Thoracic aorta (tissue), 2 donors: ENCODE data around the gene SLC8A1. TPM values are rescaled to one million over a fixed set of nuclear protein-coding genes. Genes with fewer than 3 reads are reported as not detected.

Source experiments
- ATAC-seq: fragments of 150-250 bp; one replicate; pipeline ENCODE4 v1.8.0; 2017; ENCODE audit warnings: low read depth; ENCODE audit not compliant: insufficient number of reproducible peaks, low FRiP score
- DNase-seq: peaks from one replicate; pipeline ENCODE4 v3.0.0-alpha.2; 2020; ENCODE audit warnings: low spot score
- H3K27ac ChIP-seq, 2 donors: fragments of 200-600 bp; sonication (generic); 1 replicate in 1 of 2; 2 replicates in 1 of 2; pipeline ENCODE4 v1.5.1; 2016; ENCODE audit warnings: mild to moderate bottlenecking in 2 of 2, moderate library complexity in 2 of 2
- H3K27me3 ChIP-seq: fragments of 200-600 bp; sonication (generic); replicated peaks from 2 replicates; pipeline ENCODE4 v1.6.0; 2016; ENCODE audit warnings: mild to moderate bottlenecking; ENCODE audit not compliant: insufficient read depth
- H3K36me3 ChIP-seq: fragments of 200-600 bp; sonication (generic); one replicate; pipeline ENCODE4 v1.5.1; 2016
- H3K4me1 ChIP-seq, 2 donors: fragments of 200-600 bp; sonication (generic); 1 replicate in 1 of 2; 2 replicates in 1 of 2; pipeline versions ENCODE4 v1.5.1 to v1.6.0; 2016; ENCODE audit warnings: low read depth in 2 of 2, mild to moderate bottlenecking in 1 of 2; ENCODE audit not compliant: control insufficient read depth in 1 of 2
- H3K4me3 ChIP-seq: fragments of 200-600 bp; sonication (generic); 2 replicates; pipeline ENCODE4 v1.5.1; 2016; ENCODE audit warnings: mild to moderate bottlenecking
- H3K9me3 ChIP-seq: fragments of 200-600 bp; sonication (generic); 2 replicates; pipeline ENCODE4 v1.5.1; 2016
- CTCF ChIP-seq: fragments of 200-600 bp; sonication (generic); IDR thresholded peaks from one replicate; pipeline ENCODE4 v1.5.1; 2019; ENCODE audit warnings: antibody characterized with exemption
- total RNA-seq, 2 donors: library from RNA; depleted of rRNA; stranded (reverse); fragments of >200 nt; gene quantifications; one replicate each; pipeline versions ENCODE4 v1.1.0 to v1.2.3, GENCODE V29; 2016

SLC8A1 gene
- total RNA-seq, 2 donors from 2014 or later, result 13.7 to 31.2 TPM

DNA sequence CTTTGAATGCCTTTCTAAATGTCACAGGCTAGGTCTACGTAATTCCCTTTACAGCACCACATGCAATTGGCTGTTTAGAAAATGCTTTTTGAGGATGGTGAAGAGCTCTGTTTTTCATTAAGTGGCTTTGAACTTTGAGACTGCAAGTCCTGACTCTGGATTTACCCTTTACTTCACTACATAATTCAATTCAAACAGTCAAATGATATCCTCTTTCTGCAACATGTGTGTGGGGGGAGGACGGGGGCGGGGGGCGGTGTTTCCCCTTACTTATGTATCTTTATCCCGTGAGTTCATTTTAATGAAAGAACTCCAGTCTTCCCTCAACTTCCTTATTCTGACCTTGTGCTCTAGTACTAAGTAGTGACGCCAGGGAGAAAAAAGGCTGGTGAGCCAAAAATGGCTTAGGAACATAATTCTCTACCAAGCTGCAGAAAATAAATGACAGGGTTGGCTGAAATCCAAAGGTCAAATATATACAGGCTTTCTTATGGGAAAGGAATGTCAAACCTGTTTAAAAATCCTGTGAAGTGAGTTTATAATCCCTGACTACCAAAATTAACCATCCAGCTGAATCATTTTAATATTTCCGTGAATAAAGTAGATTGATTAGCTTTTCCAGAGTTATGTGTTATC is 119.6 kb downstream of the SLC8A1 start:
- no peaks in the 10 kb centered on the region for H3K9me3 ChIP-seq
- DNase-seq (no peak), ATAC-seq (peak; percentile 69)
- H3K4me1 ChIP-seq, result peaks cover 18 to 19% of the 10 kb centered on the region in 2 donors
- TF ChIP-seq CTCF, result peak; percentile 10
- no peaks in the 10 kb centered on the region for H3K27me3 ChIP-seq
- H3K27ac ChIP-seq, result no peak overlapping the region
- no peak overlapping the region for H3K4me3 ChIP-seq
- no peaks in the 10 kb centered on the region for H3K36me3 ChIP-seq

DNA sequence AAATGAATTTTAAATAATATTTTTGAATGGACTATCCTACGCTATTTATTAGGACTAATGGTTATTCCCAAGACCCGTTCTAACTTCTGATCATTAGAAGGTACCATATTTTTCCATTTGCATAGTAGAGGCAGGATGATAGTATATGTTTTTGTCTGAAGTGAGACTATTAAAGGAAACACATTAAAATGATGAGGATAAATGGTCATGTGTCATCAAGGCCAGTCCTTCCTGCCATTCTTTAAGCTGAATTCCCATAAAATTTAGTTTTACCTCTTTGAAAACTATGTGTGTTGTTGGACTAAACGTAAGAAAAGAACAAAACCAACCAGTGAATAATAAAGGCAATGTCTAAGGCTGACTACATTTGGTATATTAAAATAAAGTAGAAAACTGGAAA is 121.8 kb downstream of the SLC8A1 start:
- Histone ChIP-seq H3K36me3 (no peaks in the 10 kb centered on the region), H3K4me1 (peaks cover 19 to 21% of the 10 kb centered on the region in 2 donors), H3K27ac (no peak overlapping the region), H3K9me3 (no peaks in the 10 kb centered on the region), H3K27me3 (no peaks in the 10 kb centered on the region), H3K4me3 (no peak overlapping the region)
- ATAC-seq, result no peak
- DNase-seq, result no peak
- no peak for TF ChIP-seq CTCF

- Histone ChIP-seq H3K9me3 (no peaks in the 10 kb centered on the region), H3K27me3 (no peaks in the 10 kb centered on the region), H3K27ac (peak overlapping the region in 1 of 2 donors; percentile 1), H3K4me1 (peaks cover 19 to 25% of the 10 kb centered on the region in 2 donors), H3K36me3 (no peaks in the 10 kb centered on the region), H3K4me3 (no peak overlapping the region)
- DNase-seq, result no peak
- no peak for TF ChIP-seq CTCF
- no peak for ATAC-seq
These were observed 122.2 kb downstream of the SLC8A1 start for GRCh38 chr2:40329739-40330030.

- DNase-seq (no peak), ATAC-seq (no peak)
- TF ChIP-seq CTCF, result no peak
- H3K4me3 ChIP-seq, result no peak overlapping the region
- H3K9me3 ChIP-seq, result no peaks in the 10 kb centered on the region
- no peaks in the 10 kb centered on the region for H3K36me3 ChIP-seq
- H3K4me1 ChIP-seq, result peaks cover 9 to 17% of the 10 kb centered on the region in 2 donors
- H3K27ac ChIP-seq, result peak overlapping the region in 1 of 2 donors; percentile 17
- no peaks in the 10 kb centered on the region for H3K27me3 ChIP-seq
These were observed 126.8 kb downstream of the SLC8A1 start for GRCh38 chr2:40325116-40325515.

GRCh38 chr2:40324656-40325055 is 127.2 kb downstream of the SLC8A1 start:
- no peak for DNase-seq
- H3K4me3 ChIP-seq, result no peak overlapping the region
- no peaks in the 10 kb centered on the region for H3K27me3 ChIP-seq
- H3K4me1 ChIP-seq, result peaks cover 7 to 13% of the 10 kb centered on the region in 2 donors
- no peak for TF ChIP-seq CTCF
- no peaks in the 10 kb centered on the region for H3K9me3 ChIP-seq
- peak overlapping the region in 1 of 2 donors; percentile 17 for H3K27ac ChIP-seq
- no peak for ATAC-seq
- no peaks in the 10 kb centered on the region for H3K36me3 ChIP-seq
